Gastrocnemius medialis (tissue), 4 donors: ENCODE measurements around the gene ADARB2. TPM values are rescaled to one million over a fixed set of nuclear protein-coding genes. Genes with fewer than 3 reads are reported as not detected.

ENCODE experiments used
- ATAC-seq, 2 donors: fragments of 150-250 bp; one replicate each; pipeline ENCODE4 v1.9.1; 2016
- DNase-seq, 2 donors: peaks; one replicate each; pipeline ENCODE4 v3.0.0-alpha.2; 2019
- H3K27ac ChIP-seq, 4 donors: fragments of 200-600 bp; sonication (generic); 1 replicate in 1 of 4; 2 replicates in 3 of 4; pipeline ENCODE4 v1.5.1; 2016 to 2018; ENCODE audit warnings: mild to moderate bottlenecking in 2 of 4, moderate library complexity in 1 of 4
- H3K27me3 ChIP-seq, 3 donors: fragments of 200-600 bp; sonication (generic) in 2 of 3; 1 replicate in 1 of 3; 2 replicates in 2 of 3; pipeline versions ENCODE4 v1.5.1 to v1.6.0; 2016 to 2019; ENCODE audit warnings: mild to moderate bottlenecking in 1 of 3, moderate library complexity in 1 of 3
- H3K36me3 ChIP-seq, 2 donors: fragments of 200-600 bp; sonication (generic) in 1 of 2; one replicate each; pipeline ENCODE4 v1.5.1; 2017 to 2018
- H3K4me1 ChIP-seq, 2 donors: fragments of 200-600 bp; sonication (generic) in 1 of 2; one replicate each; pipeline ENCODE4 v1.5.1; 2016 to 2017; ENCODE audit warnings: mild to moderate bottlenecking in 2 of 2
- H3K4me3 ChIP-seq, 4 donors: fragments of 200-600 bp; sonication (generic) in 3 of 4; 1 replicate in 1 of 4; 2 replicates in 3 of 4; pipeline ENCODE4 v1.5.1; 2016 to 2019; ENCODE audit warnings: mild to moderate bottlenecking in 2 of 4
- H3K9me3 ChIP-seq, 3 donors: fragments of 200-600 bp; sonication (generic) in 2 of 3; 1 replicate in 1 of 3; 2 replicates in 2 of 3; pipeline ENCODE4 v1.5.1; 2016 to 2019
- POLR2A ChIP-seq, 2 donors: fragments of 450-650 bp; IDR thresholded peaks; one replicate each; pipeline ENCODE4 v1.6.1; 2017; ENCODE audit warnings: antibody characterized with exemption in 2 of 2, mild to moderate bottlenecking in 2 of 2, moderate library complexity in 2 of 2
- in situ Hi-C, 4 donors: fragments of 200-750 bp; cut with MboI; loops; one replicate each; pipeline versions ENCODE4 v1.15.0 to v1.8.0; 2017; ENCODE audit warnings: low sequenced_read_pairs in 4 of 4
- intact Hi-C: fragments of 100-400 bp; cut with DNase I; formaldehyde crosslinking; loops from one replicate; pipeline ENCODE4 v1.15.1; 2023; ENCODE audit warnings: low total_unique reads
- total RNA-seq, 4 donors: library from RNA; depleted of rRNA; stranded (reverse); fragments of >200 nt; gene quantifications; one replicate each; pipeline versions ENCODE4 v1.1.0 to v1.2.3, GENCODE V29; 2016
- TF ChIP-seq, protein P1 (sequence below), 5 experiments: fragments of 450-650 bp in 3 of 5; fragments of 200-600 bp in 2 of 5; sonication (generic) in 2 of 5; IDR thresholded peaks in 4 of 5; conservative IDR thresholded peaks in 1 of 5; 1 replicate in 4 of 5; 2 replicates in 1 of 5; pipeline ENCODE4 v1.5.1; 2016 to 2019; ENCODE audit warnings: antibody characterized with exemption in 5 of 5, mild to moderate bottlenecking in 3 of 5, moderate library complexity in 3 of 5

ADARB2 gene
- total RNA-seq, 4 donors from 2014 or later = 0.07 to 0.87 (median 0.10) TPM

DNA sequence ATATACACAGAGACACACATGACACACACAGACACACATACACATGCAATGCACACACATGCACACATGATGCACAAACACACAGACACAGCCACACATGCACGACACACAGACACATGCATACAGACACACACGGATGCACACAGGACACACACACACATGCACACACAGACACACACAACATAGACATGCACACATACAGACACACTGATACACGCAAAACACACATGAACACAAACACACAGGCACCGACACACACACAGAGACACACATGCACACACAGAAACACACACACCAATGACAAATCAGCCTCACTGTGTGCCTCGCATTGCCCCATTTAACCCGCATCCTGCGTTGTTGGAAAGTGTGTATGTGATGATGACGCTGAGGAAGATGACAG is 232.4 kb downstream of the ADARB2 start:
- ATAC-seq = no peak

DNA sequence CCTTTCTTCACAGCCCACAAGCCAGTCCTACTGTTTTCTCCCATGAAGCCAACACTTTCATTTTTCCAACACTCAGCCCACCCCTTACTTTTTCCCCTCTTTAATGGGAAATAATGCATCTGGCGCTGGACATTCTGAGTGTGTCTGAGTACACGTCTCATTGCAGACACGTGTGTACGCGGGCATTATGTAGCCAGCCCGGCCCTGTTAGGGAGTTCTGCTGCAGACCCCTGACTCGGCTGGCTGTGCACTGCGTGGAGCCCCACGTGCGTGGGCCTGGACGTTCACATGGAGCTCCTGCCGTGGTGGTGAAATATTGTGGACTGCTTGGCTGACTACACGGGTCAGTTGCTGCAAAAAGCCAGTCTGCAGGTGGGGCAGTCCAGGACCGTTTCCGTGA is 233.0 kb downstream of the ADARB2 start:
- ATAC-seq (no peak), DNase-seq (no peak)
- no peak overlapping the region for H3K4me3 ChIP-seq
- H3K4me1 ChIP-seq = no peaks in the 10 kb centered on the region
- no peaks in the 10 kb centered on the region for H3K9me3 ChIP-seq
- H3K27me3 ChIP-seq = no peaks in the 10 kb centered on the region
- intact Hi-C loops = no loop called here
- TF ChIP-seq POLR2A (IDR thresholded peaks at IDR 0.05) = no peak
- TF ChIP-seq, protein P1, sequence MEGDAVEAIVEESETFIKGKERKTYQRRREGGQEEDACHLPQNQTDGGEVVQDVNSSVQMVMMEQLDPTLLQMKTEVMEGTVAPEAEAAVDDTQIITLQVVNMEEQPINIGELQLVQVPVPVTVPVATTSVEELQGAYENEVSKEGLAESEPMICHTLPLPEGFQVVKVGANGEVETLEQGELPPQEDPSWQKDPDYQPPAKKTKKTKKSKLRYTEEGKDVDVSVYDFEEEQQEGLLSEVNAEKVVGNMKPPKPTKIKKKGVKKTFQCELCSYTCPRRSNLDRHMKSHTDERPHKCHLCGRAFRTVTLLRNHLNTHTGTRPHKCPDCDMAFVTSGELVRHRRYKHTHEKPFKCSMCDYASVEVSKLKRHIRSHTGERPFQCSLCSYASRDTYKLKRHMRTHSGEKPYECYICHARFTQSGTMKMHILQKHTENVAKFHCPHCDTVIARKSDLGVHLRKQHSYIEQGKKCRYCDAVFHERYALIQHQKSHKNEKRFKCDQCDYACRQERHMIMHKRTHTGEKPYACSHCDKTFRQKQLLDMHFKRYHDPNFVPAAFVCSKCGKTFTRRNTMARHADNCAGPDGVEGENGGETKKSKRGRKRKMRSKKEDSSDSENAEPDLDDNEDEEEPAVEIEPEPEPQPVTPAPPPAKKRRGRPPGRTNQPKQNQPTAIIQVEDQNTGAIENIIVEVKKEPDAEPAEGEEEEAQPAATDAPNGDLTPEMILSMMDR (IDR thresholded peaks at IDR 0.05 in 4 of 5, conservative IDR thresholded peaks at IDR 0.05 in 1 of 5) = no peak
- no peak overlapping the region for H3K27ac ChIP-seq
- H3K36me3 ChIP-seq = no peaks in the 10 kb centered on the region
- in situ Hi-C loops = no loop called here

More for the DNA sequence above, 232.4 kb downstream of the ADARB2 start:
- Histone ChIP-seq H3K9me3 (no peaks in the 10 kb centered on the region), H3K27ac (no peak overlapping the region), H3K4me1 (no peaks in the 10 kb centered on the region), H3K27me3 (no peaks in the 10 kb centered on the region), H3K36me3 (no peaks in the 10 kb centered on the region), H3K4me3 (no peak overlapping the region)
- no peak for DNase-seq
- TF ChIP-seq, protein P1 (IDR thresholded peaks at IDR 0.05 in 4 of 5, conservative IDR thresholded peaks at IDR 0.05 in 1 of 5) = no peak
- TF ChIP-seq POLR2A (IDR thresholded peaks at IDR 0.05) = no peak
- in situ Hi-C loops (no loop called here), intact Hi-C loops (no loop called here)

GRCh38 chr10:1502451-1502850 is 234.9 kb downstream of the ADARB2 start:
- H3K4me3 ChIP-seq = no peak overlapping the region
- H3K9me3 ChIP-seq = no peaks in the 10 kb centered on the region
- no peaks in the 10 kb centered on the region for H3K27me3 ChIP-seq
- ATAC-seq = no peak
- intact Hi-C loops = no loop called here
- no peak for DNase-seq
- H3K36me3 ChIP-seq = no peaks in the 10 kb centered on the region
- TF ChIP-seq, protein P1 (IDR thresholded peaks at IDR 0.05 in 4 of 5, conservative IDR thresholded peaks at IDR 0.05 in 1 of 5) = no peak
- TF ChIP-seq POLR2A (IDR thresholded peaks at IDR 0.05) = no peak
- no peaks in the 10 kb centered on the region for H3K4me1 ChIP-seq
- in situ Hi-C loops = no loop called here
- H3K27ac ChIP-seq = no peak overlapping the region

DNA sequence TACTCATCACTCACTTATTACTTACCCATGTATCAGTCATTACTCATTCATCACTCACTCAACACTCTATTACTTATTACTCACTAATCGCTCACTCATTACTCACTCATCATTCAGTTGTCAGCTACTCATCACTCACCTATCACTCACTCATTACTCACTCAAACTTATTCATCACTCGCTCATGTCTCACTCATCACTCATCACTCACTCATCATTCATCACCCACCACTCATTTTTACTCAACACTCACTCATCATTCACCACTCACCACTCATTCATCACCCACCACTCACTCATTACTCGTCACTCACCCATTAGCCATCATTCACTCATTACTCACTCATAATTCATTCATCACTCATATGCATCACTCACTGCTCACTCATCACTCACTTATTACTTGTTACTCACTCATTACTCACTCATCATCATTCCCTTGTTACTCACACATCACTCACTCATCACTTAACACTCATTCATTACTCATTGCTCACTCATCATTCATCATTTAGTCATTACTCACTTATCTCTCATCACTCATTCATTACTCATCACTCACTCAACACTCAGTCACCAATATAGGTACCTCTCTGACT is 237.9 kb downstream of the ADARB2 start:
- intact Hi-C loops = no loop called here
- no peaks in the 10 kb centered on the region for H3K27me3 ChIP-seq
- in situ Hi-C loops = no loop called here
- H3K4me3 ChIP-seq = no peak overlapping the region
- H3K36me3 ChIP-seq = no peaks in the 10 kb centered on the region
- no peak overlapping the region for H3K27ac ChIP-seq
- H3K4me1 ChIP-seq = no peaks in the 10 kb centered on the region
- H3K9me3 ChIP-seq = no peaks in the 10 kb centered on the region
- no peak for DNase-seq
- no peak for ATAC-seq
- no peak for TF ChIP-seq POLR2A (IDR thresholded peaks at IDR 0.05)
- TF ChIP-seq, protein P1 (IDR thresholded peaks at IDR 0.05 in 4 of 5, conservative IDR thresholded peaks at IDR 0.05 in 1 of 5) = no peak
